Stimulated activated CD4-positive, alpha-beta T cell treated with anti-CD3 and anti-CD28 coated beads, Interleukin-2, amount 100 ng/mL, for 24 hours (primary cell): ENCODE results near the gene MMP8.
A peak's percentile ranks its signal among the peaks of the same experiment; 100 is the strongest.

Experiments
- DNase-seq, 2 donors: peaks; one replicate each; pipeline ENCODE4 v3.0.0-alpha.2; 2020

The MMP8 gene

DNA sequence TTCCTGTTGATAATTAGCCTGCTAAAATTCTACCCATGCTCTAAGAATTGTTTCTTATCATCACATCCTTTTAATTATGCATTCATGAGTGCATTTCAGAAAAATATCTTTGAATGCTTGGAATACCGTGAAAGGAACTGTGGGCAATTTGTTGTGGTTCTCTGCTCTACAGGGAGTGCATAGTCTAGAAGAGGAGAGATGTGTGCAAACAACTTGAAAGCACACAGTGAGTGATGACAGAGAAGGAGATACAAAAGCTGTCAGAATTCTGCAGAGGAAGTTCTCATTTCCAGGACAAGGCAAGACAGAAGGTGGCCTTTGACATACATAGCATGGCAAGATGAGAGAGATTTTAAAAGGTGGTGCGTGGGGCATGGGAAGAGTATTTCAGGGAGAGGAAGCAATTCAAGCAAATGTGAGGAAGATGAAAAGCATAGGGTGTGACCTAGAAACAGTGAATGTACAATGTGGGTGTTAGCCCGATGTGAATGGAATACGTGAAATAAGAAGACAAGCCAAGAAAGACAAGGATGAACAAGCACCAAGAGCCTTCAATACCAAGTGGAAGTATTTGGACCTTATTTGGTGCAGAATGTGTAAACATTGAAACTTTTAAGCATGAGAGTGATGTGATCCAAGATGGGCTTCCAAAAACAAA lies 5.0 kb downstream of the MMP8 start:
- no peak for DNase-seq

DNA sequence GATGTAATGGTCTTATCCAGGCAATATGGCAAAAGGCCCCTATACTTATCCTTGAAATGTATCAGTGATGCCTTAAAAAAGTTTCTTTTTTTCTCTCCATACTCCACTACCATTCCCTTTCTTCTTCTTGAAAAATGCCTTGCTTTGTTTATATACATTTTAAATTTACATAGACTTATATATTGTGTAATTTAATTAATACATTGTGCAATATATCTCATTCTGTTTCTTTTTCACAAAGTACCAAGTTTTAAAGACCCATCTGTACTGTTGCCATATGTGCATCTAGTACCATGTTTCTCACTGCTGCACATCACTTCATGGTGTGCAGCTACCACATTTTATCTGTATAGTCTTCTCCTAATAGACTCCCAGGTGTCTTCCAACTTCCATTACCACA lies 7.5 kb downstream of the MMP8 start:
- DNase-seq: no peak

DNA sequence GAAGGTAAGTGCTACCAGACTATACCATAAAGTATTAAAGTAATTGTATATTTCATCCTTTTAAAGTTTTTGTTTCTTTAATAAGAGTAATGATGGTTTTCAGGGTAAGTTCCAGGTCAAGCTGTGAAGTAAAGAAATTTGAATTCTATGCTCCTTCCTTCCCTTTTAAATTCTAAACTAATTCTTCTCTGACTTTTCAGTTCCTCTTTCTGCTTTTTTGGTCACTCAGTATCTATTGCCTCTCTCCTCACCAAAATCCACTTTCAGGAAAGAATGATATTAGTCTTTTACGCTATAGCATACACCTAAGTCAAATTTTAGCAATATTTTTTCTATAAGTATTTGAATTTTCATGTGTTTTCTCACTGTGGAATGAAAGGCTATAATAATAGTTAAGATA lies 8.2 kb downstream of the MMP8 start:
- no peak for DNase-seq

DNA sequence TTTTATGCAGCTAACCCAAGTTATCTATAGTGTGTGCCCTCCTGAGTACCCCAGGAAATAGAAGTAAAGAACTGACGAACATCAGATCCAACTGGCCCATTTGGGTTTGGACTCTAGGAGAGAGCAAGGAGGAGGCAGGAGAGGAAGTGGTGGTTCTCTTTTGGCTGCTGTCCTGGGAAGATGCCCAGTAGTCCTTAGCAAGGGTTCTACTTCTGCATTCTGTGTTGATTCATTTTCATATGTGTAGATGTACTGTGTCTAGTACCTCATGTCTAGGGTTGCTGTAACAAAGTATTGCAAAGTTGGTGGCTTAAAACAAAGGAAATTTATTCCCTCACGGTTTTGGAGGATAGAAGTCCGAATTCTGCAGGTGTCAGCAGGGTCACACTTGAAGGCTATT lies 12.6 kb downstream of the MMP8 start:
- no peak for DNase-seq

DNA sequence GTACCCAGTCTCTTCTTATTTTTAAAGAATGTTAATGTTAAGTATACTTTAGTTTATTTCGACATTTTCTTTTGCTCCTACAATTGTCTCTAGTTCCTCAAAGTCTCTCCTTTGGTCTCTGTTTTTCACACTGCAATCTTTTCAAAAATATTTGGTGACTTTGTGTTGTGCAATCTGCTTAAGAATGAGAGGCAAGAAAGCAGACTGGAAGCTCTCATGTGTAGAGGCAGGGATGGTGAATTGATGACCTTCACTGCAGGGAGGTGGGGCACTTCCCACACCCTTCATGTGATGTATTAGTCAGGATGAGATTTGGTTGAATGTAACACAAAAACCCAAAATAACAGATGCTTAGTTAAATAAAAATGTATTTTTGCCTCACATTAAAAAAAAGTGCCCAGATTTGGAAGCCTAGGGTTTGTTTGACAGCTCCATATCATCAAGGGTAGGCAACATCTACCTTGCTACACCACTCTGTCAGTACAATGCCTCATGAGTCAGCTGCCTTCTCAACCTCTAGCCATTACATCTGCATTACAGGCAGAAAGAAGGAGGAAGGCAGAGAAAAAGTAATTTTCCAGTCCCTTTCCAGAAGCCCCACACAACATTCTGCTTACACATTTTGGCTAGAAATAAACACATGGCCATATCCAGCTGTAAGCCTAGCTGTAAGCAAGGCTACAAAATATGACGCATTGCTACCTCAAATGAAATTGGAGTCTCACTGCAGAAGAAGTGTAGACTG lies 15.4 kb downstream of the MMP8 start:
- no peak for DNase-seq

DNA sequence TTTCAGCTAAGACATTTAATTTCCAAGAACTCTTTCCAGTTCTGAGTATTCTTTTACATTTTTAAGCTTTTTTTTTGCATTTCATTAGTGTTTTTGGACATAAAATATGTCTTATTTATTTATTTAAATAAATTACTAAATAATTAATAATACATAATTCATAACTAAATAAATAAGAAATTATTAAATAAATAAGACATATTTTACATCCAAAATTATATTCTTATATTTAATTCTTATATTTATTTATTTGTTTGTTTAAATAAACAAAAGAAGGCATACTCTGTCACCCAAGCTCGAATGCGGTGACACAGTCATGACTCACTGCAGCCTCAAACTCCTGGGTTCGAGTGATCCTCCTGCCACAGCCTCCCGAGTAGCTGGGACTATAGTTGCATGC lies 16.1 kb downstream of the MMP8 start:
- no peak for DNase-seq

DNA sequence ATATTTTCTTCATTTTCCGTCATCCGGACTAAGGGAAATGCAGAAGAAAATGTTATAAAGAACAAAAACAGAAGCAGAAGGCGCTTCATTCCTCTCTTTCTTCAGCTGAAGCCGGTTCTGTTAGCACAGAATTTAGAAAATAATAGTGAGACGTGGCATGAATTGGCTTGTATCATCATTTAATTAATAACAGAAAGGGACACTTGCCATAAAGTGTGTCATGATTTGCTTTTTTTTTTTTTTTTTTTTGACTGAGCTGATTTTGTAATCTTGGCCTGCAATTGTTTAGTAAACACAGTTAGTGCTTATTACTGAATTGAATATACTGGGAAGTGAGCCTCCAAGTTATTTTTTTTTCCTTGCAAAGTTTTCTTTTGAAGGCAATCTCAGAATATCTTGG lies 19.1 kb downstream of the MMP8 start, which contains the start of gene MMP27:
MMP27 (minus strand) TSS at position 144 of the 400 bp plus-strand sequence; CDS start at position 89, 55 bp downstream.
- no peak for DNase-seq

DNA sequence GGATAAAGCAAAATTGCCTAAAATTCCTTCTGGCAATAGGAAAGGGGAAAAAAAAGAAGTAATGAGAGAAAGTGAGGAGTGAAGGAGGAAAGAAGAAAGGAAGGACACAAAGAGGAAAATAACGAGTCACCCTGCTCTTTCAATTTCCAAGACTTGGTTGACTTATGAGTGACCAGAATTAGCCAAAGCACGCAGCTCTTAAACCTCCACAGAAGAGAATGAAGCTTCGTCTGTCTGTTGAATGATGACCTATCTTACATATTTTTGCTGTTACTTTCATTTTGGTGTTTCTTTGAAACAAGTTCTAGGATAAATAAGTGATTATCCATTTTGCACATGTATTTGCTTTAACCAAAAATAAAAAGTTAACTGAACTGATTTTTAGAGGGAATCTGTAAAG lies 19.9 kb downstream of the MMP8 start:
- no peak for DNase-seq

DNA sequence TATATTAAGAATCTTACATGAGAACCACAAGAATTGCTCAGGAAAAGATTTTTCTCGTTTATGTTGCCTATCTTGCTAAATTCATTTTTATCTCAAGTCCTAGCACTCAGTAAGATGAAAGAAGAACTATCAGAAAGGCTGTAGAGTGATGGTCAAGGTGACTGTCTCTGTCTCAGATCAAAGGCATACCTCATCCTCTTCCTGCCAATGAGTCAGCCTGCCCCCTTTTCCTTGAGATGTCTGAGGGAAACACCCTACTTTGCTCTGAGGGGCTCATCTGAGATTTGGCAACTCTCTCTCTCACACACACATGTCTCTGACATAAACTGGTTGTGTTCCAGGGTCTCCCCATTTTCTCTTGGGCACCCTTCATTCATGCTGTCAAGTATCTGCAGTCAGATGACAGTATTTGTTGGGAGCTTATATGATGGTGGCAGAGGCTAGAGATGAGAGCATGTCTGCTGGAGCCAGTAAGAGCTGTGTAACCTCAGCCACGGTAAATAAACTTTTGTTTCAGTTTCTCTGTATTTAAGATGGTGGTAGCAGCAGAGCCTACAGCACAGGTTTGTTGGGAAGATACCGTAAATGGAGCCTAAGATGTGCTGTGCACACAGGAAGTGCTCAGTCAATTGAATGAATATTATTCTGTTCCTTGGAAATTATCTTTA lies 20.8 kb downstream of the MMP8 start:
- no peak for DNase-seq

DNA sequence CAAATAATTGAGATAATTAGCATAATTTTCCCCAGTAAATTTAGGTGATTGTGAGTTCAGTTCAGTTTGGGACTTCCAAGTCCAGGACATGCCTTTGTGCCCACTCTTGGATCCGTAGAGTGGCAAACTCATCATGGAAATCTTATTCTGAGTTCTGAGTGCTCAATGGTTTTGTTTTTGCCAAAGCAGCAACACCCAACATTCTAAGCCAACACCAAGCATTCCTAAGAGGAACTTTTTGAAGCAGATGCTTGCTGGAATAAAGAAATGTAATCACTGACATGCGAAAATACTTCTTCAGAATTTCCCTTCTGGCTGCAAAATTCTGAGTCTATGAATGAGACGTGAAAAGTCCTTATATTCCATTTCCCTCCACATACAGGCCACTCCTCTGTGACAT lies 29.6 kb downstream of the MMP8 start:
- no peak for DNase-seq

DNA sequence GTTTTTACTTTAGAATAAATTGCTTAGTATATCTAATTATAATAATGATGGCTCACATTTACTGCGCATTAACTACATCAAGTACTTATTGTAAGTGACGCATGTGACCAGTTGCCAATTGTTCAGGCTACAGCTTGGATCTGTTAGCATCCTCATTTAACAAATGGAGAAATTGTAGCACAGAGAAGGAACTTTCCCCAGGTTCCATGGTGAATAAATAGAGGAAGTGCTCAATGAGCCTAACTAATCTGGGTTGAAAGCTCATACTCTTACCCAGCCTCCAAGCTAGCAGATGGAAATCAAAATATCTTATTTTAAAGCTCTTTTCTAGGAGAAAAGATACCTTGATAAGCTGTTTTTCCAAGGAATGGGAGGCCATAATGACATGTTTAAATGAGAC lies 39.0 kb downstream of the MMP8 start:
- DNase-seq: no peak

DNA sequence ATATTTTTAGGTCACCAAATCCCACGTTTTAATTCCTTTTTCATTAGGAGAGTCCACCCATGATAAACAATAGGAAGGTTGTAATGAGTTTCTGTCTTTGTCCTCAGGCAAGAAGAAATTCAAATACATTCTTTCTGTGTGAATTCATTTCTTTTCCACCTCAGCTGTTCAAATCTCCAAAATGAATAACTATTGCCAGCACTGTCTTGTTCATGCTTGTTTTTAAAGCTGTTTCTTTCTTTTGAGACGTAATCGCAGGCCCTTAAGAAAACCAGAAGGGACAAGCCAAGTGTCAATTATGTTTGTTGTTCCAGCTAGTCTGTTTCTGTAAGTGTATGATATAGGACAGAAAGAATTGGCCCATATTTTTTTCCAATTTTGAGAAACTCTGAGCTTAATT lies 39.4 kb downstream of the MMP8 start:
- DNase-seq: no peak

DNA sequence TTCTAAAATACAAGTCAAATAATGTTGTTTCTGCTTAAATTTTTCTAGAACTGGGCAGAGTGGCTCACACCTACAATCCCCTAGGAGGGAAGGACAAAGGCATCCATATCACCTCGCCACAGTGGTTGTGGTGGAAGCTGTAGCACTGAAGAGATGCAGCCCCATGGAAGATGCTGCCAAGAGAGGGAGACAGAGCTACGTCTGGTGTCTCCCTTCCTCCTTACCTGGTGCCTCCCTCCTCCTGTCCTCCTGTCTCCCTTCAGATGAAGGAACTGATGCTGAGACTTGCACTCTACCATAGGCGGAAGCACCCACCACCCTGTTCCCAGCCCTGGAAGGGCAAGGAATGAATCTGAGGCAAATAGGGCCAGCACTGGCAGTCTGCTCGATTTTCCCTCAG lies 41.5 kb downstream of the MMP8 start:
- no peak for DNase-seq

DNA sequence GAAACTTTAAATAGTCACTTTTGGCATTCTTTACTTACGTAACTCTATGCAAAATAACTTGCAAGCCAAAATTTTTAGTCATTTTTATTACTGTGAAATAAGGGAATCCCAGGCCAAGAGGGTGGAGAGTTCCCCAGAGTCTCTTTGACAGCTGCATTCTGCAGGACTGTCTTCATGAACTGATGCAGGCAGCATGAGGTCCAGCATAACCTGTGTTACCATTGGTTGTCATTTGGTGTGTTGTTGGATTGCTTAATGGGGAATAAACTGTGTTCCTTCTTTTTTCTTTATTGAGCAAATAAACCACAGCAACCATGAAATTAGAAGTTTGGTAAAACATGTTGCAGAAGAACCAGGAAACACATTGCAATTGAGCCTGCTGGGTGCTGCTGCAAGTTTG lies 43.8 kb downstream of the MMP8 start:
- no peak for DNase-seq

DNA sequence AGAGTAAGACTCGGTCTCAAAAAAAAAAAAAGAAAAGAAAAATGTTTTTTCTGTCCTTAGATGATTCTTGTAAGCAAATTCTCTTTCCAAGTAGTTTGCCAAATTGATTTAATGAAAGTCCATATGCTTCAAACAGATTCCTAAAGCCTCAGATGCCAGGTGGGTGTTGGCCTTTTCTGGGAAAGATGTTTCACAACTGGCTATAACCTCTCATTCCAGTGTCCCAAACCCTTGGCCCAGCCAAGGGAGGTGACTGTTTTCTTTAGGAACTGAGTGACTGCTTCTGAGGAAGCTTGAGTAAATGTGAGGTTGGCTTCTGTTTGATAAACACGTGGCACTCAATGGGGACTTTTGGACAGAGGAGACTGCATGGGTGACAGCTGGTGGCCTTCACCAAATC lies 46.7 kb downstream of the MMP8 start:
- DNase-seq: no peak

DNA sequence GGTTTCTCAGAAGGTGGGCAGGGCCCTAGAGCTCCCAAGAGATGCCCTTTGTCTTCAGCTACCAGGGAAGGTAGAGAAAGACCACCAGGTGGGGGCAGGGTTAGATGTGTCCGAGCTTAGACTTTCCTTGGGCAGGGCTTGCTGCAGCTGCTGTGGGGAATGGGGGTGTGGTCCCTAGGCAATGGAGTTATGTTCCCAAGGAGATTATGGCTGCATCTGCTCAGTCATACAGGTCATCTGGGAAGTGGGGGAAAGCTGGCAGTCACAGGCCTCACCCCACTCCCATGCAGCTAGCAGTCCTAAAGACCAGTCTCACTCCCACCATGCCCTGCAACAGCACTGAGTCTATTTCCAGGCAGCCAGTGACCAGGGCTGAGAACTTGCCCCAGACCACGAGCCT lies 48.7 kb downstream of the MMP8 start:
- DNase-seq: no peak

DNA sequence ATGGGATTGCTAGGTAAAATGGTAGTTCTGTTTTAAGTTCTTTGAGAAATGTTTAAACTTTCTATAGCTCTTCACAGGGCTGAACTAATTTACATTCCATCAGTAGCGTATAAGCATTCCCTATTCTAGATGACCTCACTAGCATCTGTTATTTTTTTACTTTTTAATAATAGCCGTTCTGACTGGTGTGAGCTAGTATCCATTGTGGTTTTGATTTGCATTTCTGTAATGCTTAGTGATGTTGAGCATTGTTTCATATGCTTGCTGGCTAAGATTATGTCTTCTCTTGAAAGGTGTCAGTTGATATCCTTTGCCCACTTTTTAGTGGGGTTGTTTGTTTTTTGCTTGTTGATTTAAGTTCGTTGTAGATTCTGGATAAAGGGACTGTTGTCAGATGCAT lies 55.1 kb downstream of the MMP8 start:
- DNase-seq: no peak

DNA sequence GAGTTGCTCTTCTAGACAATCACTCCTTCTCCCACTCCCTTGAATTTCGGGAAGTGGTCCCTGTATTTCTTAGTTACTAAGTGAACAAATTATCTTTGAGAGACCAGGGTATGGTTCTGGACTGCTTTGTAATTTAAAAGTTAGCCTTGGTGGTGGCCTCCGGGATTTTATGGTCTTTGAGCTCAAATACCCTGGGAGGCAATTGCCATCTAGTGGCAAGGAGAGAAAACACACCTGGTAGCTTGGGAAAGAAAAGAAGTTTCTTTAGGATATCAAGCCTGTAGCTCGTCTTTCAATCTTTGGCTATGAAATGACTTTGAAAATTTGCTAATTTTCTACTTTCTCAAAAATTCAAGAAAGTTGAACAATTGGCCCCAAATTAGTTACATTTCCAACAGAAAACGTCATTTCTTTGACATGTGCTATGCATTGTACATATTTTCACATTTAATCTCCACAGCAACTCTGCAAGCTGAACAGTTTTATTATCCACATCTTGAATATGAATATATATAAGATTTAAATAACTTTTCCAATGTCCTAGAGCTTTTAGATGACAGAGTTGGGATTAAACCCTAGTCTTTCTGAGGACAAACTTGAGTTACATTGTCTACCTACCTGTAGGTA lies 58.3 kb downstream of the MMP8 start:
- DNase-seq: peak in 1 of 2 donors; percentile 4

DNA sequence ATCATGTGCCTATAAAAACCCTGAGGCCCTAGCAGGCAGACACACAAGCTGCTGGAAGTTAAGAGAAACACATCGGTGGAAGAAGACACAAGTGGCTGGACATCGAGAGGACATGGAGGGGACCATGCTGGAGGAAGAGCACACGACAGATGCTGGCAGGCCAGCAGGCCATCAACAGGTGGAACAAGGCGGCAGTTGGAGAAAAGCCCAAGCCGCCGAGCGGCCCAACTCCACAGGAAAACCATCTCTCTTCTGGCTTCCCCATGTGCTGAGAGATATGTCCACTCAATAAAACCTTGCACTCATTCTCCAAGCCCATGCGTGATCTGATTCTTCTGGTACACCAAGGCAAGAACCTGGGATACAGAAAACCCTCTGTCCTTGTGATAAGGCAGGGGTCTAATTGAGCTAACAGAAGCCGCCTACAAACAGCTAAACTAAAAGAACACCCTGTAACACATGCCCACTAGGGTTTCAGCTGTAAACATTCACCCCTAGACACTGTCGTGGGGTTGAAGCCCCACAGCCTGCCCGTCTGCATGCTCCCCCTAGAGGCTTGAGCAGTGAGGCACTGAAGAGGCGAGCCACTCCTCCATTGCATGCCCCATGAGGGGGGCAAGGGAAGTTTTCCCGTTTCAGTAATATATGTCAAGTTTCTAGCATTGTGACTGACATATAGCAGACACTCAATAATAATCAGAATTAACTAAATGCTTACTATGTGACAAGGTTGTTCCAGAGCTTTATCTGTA lies 60.6 kb downstream of the MMP8 start:
- DNase-seq: peak in 1 of 2 donors; percentile 21

DNA sequence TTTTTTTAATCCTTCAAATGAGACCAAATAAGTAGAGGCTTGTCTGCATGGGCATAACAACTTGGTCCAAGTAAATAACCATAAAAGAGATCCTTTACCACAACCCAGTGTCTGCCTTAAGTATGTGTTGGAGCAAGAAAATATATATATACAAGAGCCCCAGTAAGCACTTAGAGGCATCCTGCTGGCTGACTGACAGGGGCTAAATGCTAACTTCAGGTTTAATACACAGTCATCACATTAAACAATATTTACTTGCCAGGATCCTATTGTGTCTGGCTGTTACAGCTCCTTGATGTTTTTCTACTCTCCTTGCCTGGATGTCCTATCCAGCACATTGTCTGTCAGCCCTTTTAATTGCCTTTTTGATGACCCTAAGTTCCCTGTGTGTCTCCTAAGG lies 62.1 kb downstream of the MMP8 start:
- no peak for DNase-seq
